Measurements from ENCODE around the gene EP300. TPM values are rescaled to one million over a fixed set of nuclear protein-coding genes. Genes with fewer than 3 reads are reported as not detected.
"Not testable (repeated sequence)": the region's sequence is repeated elsewhere in the genome, so short reads cannot be mapped to it uniquely, and the experiment has no call there.

EP300 gene
- polyA plus RNA-seq, 1 donor = 54.3 TPM

- WGBS (ENCODE audit: insufficient coverage, low lambda C conversion rate) = no CpG with 5 or more reads among the region's 1 CpG
- Histone ChIP-seq H3K27me3 (ENCODE audit: control insufficient read depth, insufficient read depth, low read length) (no peaks in the 10 kb centered on the region), H3K9me3 (ENCODE audit: control insufficient read depth, low read depth, low read length) (no peaks in the 10 kb centered on the region), H3K27ac (ENCODE audit: low read length) (no peak overlapping the region), H3K36me3 (ENCODE audit: control insufficient read depth, insufficient read depth, low read length) (no peaks in the 10 kb centered on the region), H3K4me1 (ENCODE audit: control insufficient read depth, insufficient read depth, low read length) (no peaks in the 10 kb centered on the region), H3K4me3 (ENCODE audit: low read length) (no peak overlapping the region)
- DNase-seq = no peak
These were observed 13.5 kb upstream of the EP300 start for GRCh38 chr22:41078931-41079330.

GRCh38 chr22:41085842-41086241 is 6.5 kb upstream of the EP300 start:
- Histone ChIP-seq H3K27me3 (ENCODE audit: control insufficient read depth, insufficient read depth, low read length) (no peaks in the 10 kb centered on the region), H3K27ac (ENCODE audit: low read length) (no peak overlapping the region), H3K4me3 (ENCODE audit: low read length) (no peak overlapping the region), H3K36me3 (ENCODE audit: control insufficient read depth, insufficient read depth, low read length) (no peaks in the 10 kb centered on the region), H3K9me3 (ENCODE audit: control insufficient read depth, low read depth, low read length) (no peaks in the 10 kb centered on the region), H3K4me1 (ENCODE audit: control insufficient read depth, insufficient read depth, low read length) (no peaks in the 10 kb centered on the region)
- 100% methylated on average over 1 of the region's 2 CpGs for WGBS (ENCODE audit: insufficient coverage, low lambda C conversion rate)
- DNase-seq = no peak

- no peaks in the 10 kb centered on the region for H3K4me1 ChIP-seq (ENCODE audit: control insufficient read depth, insufficient read depth, low read length)
- H3K27ac ChIP-seq (ENCODE audit: low read length) = peak overlapping the region; percentile 99
- DNase-seq = peak; percentile 98 to 99
- H3K9me3 ChIP-seq (ENCODE audit: control insufficient read depth, low read depth, low read length) = no peaks in the 10 kb centered on the region
- peak overlapping the region; percentile 85 for H3K4me3 ChIP-seq (ENCODE audit: low read length)
- H3K36me3 ChIP-seq (ENCODE audit: control insufficient read depth, insufficient read depth, low read length) = no peaks in the 10 kb centered on the region
- H3K27me3 ChIP-seq (ENCODE audit: control insufficient read depth, insufficient read depth, low read length) = no peaks in the 10 kb centered on the region
- 0% methylated on average over 2 of the region's 67 CpGs for WGBS (ENCODE audit: insufficient coverage, low lambda C conversion rate)
These were observed 1.0 kb upstream of the EP300 start for GRCh38 chr22:41091132-41092022.

GRCh38 chr22:41092847-41093411 is 537 bp downstream of the EP300 start:
- Histone ChIP-seq H3K36me3 (ENCODE audit: control insufficient read depth, insufficient read depth, low read length) (no peaks in the 10 kb centered on the region), H3K27ac (ENCODE audit: low read length) (peak overlapping the region; percentile 91), H3K27me3 (ENCODE audit: control insufficient read depth, insufficient read depth, low read length) (no peaks in the 10 kb centered on the region), H3K4me1 (ENCODE audit: control insufficient read depth, insufficient read depth, low read length) (no peaks in the 10 kb centered on the region), H3K9me3 (ENCODE audit: control insufficient read depth, low read depth, low read length) (no peaks in the 10 kb centered on the region), H3K4me3 (ENCODE audit: low read length) (peak overlapping the region; percentile 81)
- 2% methylated on average over 10 of the region's 31 CpGs for WGBS (ENCODE audit: insufficient coverage, low lambda C conversion rate)
- peak in 1 of 2 donors; percentile 41 for DNase-seq

GRCh38 chr22:41094041-41094593 is 1.7 kb downstream of the EP300 start:
- DNase-seq = peak in 1 of 2 donors; percentile 55
- peak overlapping the region; percentile 91 for H3K27ac ChIP-seq (ENCODE audit: low read length)

DNA sequence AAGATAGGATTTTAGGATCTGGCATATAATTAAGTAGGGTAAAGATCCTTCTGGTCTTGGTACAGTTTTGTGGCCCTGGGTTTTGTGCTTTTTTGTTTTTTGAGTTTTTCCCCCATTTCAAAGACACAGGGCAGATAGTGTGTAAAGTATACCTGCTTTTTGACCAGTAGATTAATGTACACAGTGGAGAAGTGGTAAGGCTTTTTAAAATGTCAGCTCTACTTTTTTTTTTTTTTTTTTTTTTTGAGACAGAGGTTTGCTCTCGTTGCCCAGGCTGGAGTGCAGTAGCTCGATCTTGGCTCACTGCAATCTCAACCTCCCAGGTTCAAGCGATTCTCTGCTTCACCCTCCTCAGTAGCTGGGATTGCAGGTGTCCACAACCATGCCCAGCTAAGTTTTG is 4.0 kb downstream of the EP300 start:
- Histone ChIP-seq H3K9me3 (ENCODE audit: control insufficient read depth, low read depth, low read length) (no peaks in the 10 kb centered on the region), H3K27me3 (ENCODE audit: control insufficient read depth, insufficient read depth, low read length) (no peaks in the 10 kb centered on the region), H3K4me3 (ENCODE audit: low read length) (no peak overlapping the region), H3K4me1 (ENCODE audit: control insufficient read depth, insufficient read depth, low read length) (no peaks in the 10 kb centered on the region), H3K27ac (ENCODE audit: low read length) (no peak overlapping the region), H3K36me3 (ENCODE audit: control insufficient read depth, insufficient read depth, low read length) (peaks cover 2% of the 10 kb centered on the region)
- WGBS (ENCODE audit: insufficient coverage, low lambda C conversion rate) = no CpG with 5 or more reads among the region's 3 CpGs
- DNase-seq = no peak

More at GRCh38 chr22:41094041-41094593, 1.7 kb downstream of the EP300 start:
- WGBS (ENCODE audit: insufficient coverage, low lambda C conversion rate) = 8% methylated on average over 2 of the region's 5 CpGs
- no peaks in the 10 kb centered on the region for H3K27me3 ChIP-seq (ENCODE audit: control insufficient read depth, insufficient read depth, low read length)
- no peaks in the 10 kb centered on the region for H3K4me1 ChIP-seq (ENCODE audit: control insufficient read depth, insufficient read depth, low read length)
- peak overlapping the region; percentile 81 for H3K4me3 ChIP-seq (ENCODE audit: low read length)
- H3K9me3 ChIP-seq (ENCODE audit: control insufficient read depth, low read depth, low read length) = no peaks in the 10 kb centered on the region
- no peaks in the 10 kb centered on the region for H3K36me3 ChIP-seq (ENCODE audit: control insufficient read depth, insufficient read depth, low read length)

GRCh38 chr22:41096841-41097240 is 4.4 kb downstream of the EP300 start:
- no peak overlapping the region for H3K27ac ChIP-seq (ENCODE audit: low read length)
- no peak overlapping the region for H3K4me3 ChIP-seq (ENCODE audit: low read length)
- H3K27me3 ChIP-seq (ENCODE audit: control insufficient read depth, insufficient read depth, low read length) = no peaks in the 10 kb centered on the region
- H3K36me3 ChIP-seq (ENCODE audit: control insufficient read depth, insufficient read depth, low read length) = peaks cover 2% of the 10 kb centered on the region
- no peaks in the 10 kb centered on the region for H3K9me3 ChIP-seq (ENCODE audit: control insufficient read depth, low read depth, low read length)
- no peak for DNase-seq
- WGBS (ENCODE audit: insufficient coverage, low lambda C conversion rate) = no CpG with 5 or more reads among the region's 4 CpGs
- H3K4me1 ChIP-seq (ENCODE audit: control insufficient read depth, insufficient read depth, low read length) = no peaks in the 10 kb centered on the region

GRCh38 chr22:41099036-41099435 is 6.6 kb downstream of the EP300 start:
- WGBS (ENCODE audit: insufficient coverage, low lambda C conversion rate) = no CpG with 5 or more reads among the region's 16 CpGs
- H3K4me1 ChIP-seq (ENCODE audit: control insufficient read depth, insufficient read depth, low read length) = no peaks in the 10 kb centered on the region

DNA sequence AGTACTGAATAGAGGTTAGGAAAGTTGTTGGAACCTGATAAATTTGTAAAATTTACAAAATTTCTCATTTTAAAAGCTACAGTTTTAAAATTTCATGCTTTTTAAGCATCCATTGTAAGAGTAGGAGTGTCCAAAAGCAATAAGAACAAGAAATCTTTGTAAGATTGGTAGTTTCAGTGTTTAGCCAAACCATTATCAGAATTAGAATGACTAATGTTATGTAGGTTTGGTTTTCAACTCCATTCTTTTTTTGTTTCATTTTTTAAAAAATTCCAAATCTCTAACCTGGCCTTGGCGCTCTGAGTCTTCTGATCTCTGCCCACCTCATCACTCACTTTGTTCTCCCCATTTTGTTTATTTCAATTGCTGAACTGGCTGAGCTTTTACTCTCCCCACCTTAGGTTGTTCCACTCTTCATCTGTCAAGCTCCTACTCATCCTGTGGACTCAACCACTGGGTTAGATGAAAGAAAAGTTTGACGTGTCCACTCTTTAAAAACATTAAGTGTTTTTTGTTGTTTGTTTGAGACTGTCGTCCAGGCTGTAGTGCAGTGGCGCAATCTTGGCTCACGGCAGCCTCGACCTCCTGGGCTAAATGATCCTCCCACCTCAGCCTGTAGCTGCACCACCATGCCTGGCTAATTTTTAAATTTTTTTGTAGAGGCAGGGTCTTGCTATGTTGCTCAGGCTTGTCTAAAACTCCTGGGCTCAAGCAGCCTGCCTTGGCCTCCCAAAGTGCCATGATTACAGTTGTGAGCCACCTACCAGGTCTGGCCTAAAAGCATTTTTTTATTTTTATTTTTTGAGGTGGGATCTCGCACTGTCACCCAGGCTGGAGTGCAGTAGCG is 14.0 kb downstream of the EP300 start:
- no peak overlapping the region for H3K27ac ChIP-seq (ENCODE audit: low read length)
- no peak overlapping the region for H3K4me3 ChIP-seq (ENCODE audit: low read length)
- 83% methylated on average over 1 of the region's 8 CpGs for WGBS (ENCODE audit: insufficient coverage, low lambda C conversion rate)

More at GRCh38 chr22:41099036-41099435, 6.6 kb downstream of the EP300 start:
- Histone ChIP-seq H3K36me3 (ENCODE audit: control insufficient read depth, insufficient read depth, low read length) (peaks cover 12% of the 10 kb centered on the region), H3K4me3 (ENCODE audit: low read length) (no peak overlapping the region), H3K27ac (ENCODE audit: low read length) (no peak overlapping the region), H3K27me3 (ENCODE audit: control insufficient read depth, insufficient read depth, low read length) (no peaks in the 10 kb centered on the region), H3K9me3 (ENCODE audit: control insufficient read depth, low read depth, low read length) (no peaks in the 10 kb centered on the region)
- no peak for DNase-seq

DNA sequence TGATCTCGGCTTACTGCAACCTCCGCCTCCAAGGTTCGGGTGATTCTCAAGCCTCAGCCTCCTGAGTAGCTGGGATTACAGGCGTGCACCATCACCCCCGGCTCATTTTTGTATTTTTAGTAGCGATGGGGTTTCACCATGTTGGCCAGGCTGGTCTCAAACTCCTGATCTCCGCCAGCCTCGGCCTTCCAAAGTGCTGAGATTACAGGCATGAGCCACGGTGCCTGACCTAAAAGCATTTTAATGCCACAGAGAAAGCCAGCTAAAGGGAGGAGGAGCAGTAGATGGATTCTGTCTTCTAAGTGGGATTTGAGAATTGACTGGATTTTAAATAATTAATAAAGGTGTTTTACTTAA is 14.6 kb downstream of the EP300 start:
- H3K27ac ChIP-seq (ENCODE audit: low read length); H3K9me3 ChIP-seq (ENCODE audit: control insufficient read depth, low read depth, low read length); H3K27me3 ChIP-seq (ENCODE audit: control insufficient read depth, insufficient read depth, low read length); DNase-seq; H3K4me1 ChIP-seq (ENCODE audit: control insufficient read depth, insufficient read depth, low read length); H3K4me3 ChIP-seq (ENCODE audit: low read length): not testable (repeated sequence)
- WGBS (ENCODE audit: insufficient coverage, low lambda C conversion rate) = 100% methylated on average over 1 of the region's 9 CpGs
- H3K36me3 ChIP-seq (ENCODE audit: control insufficient read depth, insufficient read depth, low read length) = peaks cover 33% of the 10 kb centered on the region

More for the DNA sequence above, 14.0 kb downstream of the EP300 start:
- H3K36me3 ChIP-seq (ENCODE audit: control insufficient read depth, insufficient read depth, low read length) = peaks cover 30% of the 10 kb centered on the region
- H3K9me3 ChIP-seq (ENCODE audit: control insufficient read depth, low read depth, low read length) = no peaks in the 10 kb centered on the region
- no peaks in the 10 kb centered on the region for H3K27me3 ChIP-seq (ENCODE audit: control insufficient read depth, insufficient read depth, low read length)
- DNase-seq = no peak
- H3K4me1 ChIP-seq (ENCODE audit: control insufficient read depth, insufficient read depth, low read length) = no peaks in the 10 kb centered on the region

Measured in large intestine (tissue), 3 donors.